Gastrocnemius medialis (tissue), 4 donors: Measurements from ENCODE around the gene RPL35. TPM values are rescaled to one million over a fixed set of nuclear protein-coding genes. Genes with fewer than 3 reads are reported as not detected.

Experiments
- ATAC-seq, 2 donors: fragments of 150-250 bp; one replicate each; pipeline ENCODE4 v1.9.1; 2016
- DNase-seq, 2 donors: peaks; one replicate each; pipeline ENCODE4 v3.0.0-alpha.2; 2019
- H3K27ac ChIP-seq, 4 donors: fragments of 200-600 bp; sonication (generic); 1 replicate in 1 of 4; 2 replicates in 3 of 4; pipeline ENCODE4 v1.5.1; 2016 to 2018; ENCODE audit warnings: mild to moderate bottlenecking in 2 of 4, moderate library complexity in 1 of 4
- H3K27me3 ChIP-seq, 3 donors: fragments of 200-600 bp; sonication (generic) in 2 of 3; 1 replicate in 1 of 3; 2 replicates in 2 of 3; pipeline versions ENCODE4 v1.5.1 to v1.6.0; 2016 to 2019; ENCODE audit warnings: mild to moderate bottlenecking in 1 of 3, moderate library complexity in 1 of 3
- H3K36me3 ChIP-seq, 2 donors: fragments of 200-600 bp; sonication (generic) in 1 of 2; one replicate each; pipeline ENCODE4 v1.5.1; 2017 to 2018
- H3K4me1 ChIP-seq, 2 donors: fragments of 200-600 bp; sonication (generic) in 1 of 2; one replicate each; pipeline ENCODE4 v1.5.1; 2016 to 2017; ENCODE audit warnings: mild to moderate bottlenecking in 2 of 2
- H3K4me3 ChIP-seq, 4 donors: fragments of 200-600 bp; sonication (generic) in 3 of 4; 1 replicate in 1 of 4; 2 replicates in 3 of 4; pipeline ENCODE4 v1.5.1; 2016 to 2019; ENCODE audit warnings: mild to moderate bottlenecking in 2 of 4
- H3K9me3 ChIP-seq, 3 donors: fragments of 200-600 bp; sonication (generic) in 2 of 3; 1 replicate in 1 of 3; 2 replicates in 2 of 3; pipeline ENCODE4 v1.5.1; 2016 to 2019
- POLR2A ChIP-seq, 2 donors: fragments of 450-650 bp; IDR thresholded peaks; one replicate each; pipeline ENCODE4 v1.6.1; 2017; ENCODE audit warnings: antibody characterized with exemption in 2 of 2, mild to moderate bottlenecking in 2 of 2, moderate library complexity in 2 of 2
- in situ Hi-C, 4 donors: fragments of 200-750 bp; cut with MboI; loops; one replicate each; pipeline versions ENCODE4 v1.15.0 to v1.8.0; 2017; ENCODE audit warnings: low sequenced_read_pairs in 4 of 4
- intact Hi-C: fragments of 100-400 bp; cut with DNase I; formaldehyde crosslinking; loops from one replicate; pipeline ENCODE4 v1.15.1; 2023; ENCODE audit warnings: low total_unique reads
- total RNA-seq, 4 donors: library from RNA; depleted of rRNA; stranded (reverse); fragments of >200 nt; gene quantifications; one replicate each; pipeline versions ENCODE4 v1.1.0 to v1.2.3, GENCODE V29; 2016
- TF ChIP-seq, protein P1 (sequence below), 5 experiments: fragments of 450-650 bp in 3 of 5; fragments of 200-600 bp in 2 of 5; sonication (generic) in 2 of 5; IDR thresholded peaks in 4 of 5; conservative IDR thresholded peaks in 1 of 5; 1 replicate in 4 of 5; 2 replicates in 1 of 5; pipeline ENCODE4 v1.5.1; 2016 to 2019; ENCODE audit warnings: antibody characterized with exemption in 5 of 5, mild to moderate bottlenecking in 3 of 5, moderate library complexity in 3 of 5

The RPL35 gene
- total RNA-seq, 4 donors from 2014 or later, result 2,099 to 2,608 (median 2,478) TPM

DNA sequence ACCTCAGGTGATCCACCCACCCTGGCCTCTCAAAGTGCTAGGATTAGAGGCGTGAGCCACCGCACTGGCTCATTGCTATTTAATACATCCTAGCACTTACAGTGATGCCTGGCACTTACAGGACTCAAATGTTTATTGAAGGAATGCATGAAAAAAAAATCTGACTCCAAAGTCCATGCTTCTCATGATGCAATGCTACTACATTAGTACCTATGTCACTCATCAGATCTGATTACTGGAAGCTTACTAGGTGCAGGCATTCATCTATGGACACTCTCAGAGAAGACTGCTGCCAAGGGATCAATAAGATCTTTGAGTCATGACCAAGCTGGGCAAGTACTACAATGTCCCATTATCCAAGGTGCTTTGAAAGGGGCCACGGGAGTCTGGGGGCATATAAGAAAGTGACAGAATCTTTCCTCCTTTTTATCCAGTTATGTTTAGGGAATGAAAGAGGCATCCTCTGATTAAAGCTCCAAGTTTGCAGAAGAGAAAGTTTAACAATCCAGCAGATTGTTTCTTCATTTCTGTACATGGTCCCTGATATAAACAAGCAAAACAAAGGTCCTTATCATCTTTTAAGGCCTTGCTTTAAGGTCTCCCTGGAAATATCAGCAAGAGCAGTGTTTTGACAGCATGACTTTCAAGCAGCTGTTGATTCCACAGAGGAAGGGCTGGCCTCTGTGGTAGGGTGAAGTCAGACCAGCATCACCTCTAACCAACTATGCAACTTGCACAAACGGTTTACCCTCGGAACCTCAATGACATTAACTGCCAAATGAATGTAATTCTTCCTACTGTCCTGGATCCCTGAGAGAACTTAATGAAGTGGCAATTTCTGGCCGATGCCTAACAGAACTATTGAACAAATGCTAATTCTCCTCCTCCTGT lies 36.1 kb upstream of the RPL35 start:
- ATAC-seq (no peak), DNase-seq (no peak)
- no peaks in the 10 kb centered on the region for H3K9me3 ChIP-seq
- H3K36me3 ChIP-seq, result peaks cover 0 to 55% of the 10 kb centered on the region in 2 donors
- in situ Hi-C loops, result no loop called here
- no peaks in the 10 kb centered on the region for H3K27me3 ChIP-seq
- no peak overlapping the region for H3K4me3 ChIP-seq
- no peak overlapping the region for H3K27ac ChIP-seq
- H3K4me1 ChIP-seq, result no peaks in the 10 kb centered on the region
- intact Hi-C loops, result no loop called here
- TF ChIP-seq, protein P1, sequence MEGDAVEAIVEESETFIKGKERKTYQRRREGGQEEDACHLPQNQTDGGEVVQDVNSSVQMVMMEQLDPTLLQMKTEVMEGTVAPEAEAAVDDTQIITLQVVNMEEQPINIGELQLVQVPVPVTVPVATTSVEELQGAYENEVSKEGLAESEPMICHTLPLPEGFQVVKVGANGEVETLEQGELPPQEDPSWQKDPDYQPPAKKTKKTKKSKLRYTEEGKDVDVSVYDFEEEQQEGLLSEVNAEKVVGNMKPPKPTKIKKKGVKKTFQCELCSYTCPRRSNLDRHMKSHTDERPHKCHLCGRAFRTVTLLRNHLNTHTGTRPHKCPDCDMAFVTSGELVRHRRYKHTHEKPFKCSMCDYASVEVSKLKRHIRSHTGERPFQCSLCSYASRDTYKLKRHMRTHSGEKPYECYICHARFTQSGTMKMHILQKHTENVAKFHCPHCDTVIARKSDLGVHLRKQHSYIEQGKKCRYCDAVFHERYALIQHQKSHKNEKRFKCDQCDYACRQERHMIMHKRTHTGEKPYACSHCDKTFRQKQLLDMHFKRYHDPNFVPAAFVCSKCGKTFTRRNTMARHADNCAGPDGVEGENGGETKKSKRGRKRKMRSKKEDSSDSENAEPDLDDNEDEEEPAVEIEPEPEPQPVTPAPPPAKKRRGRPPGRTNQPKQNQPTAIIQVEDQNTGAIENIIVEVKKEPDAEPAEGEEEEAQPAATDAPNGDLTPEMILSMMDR (IDR thresholded peaks at IDR 0.05 in 4 of 5, conservative IDR thresholded peaks at IDR 0.05 in 1 of 5), result no peak
- TF ChIP-seq POLR2A (IDR thresholded peaks at IDR 0.05), result no peak

DNA sequence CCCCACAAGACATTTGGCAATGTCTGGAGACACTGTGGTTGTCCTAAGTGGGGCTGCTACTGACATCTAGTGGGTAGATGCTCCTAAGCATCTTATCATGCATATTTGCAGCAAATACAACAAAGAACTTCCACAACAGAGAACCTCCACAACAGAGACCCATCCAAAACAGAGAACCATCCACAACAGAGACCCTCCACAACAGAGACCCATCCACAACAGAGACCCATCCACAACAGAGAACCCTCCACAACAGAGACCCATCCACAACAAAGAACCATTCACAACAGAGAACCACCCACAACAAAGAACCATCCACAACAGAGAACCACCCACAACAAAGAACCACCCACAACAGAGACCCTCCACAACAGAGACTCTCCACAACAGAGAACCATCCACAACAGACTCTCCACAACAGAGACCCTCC lies 33.0 kb upstream of the RPL35 start:
- no peak overlapping the region for H3K4me3 ChIP-seq
- H3K27me3 ChIP-seq, result no peaks in the 10 kb centered on the region
- DNase-seq, result no peak
- no peaks in the 10 kb centered on the region for H3K9me3 ChIP-seq
- in situ Hi-C loops, result no loop called here
- H3K36me3 ChIP-seq, result peaks cover 0 to 78% of the 10 kb centered on the region in 2 donors
- intact Hi-C loops, result no loop called here
- H3K4me1 ChIP-seq, result no peaks in the 10 kb centered on the region
- no peak overlapping the region for H3K27ac ChIP-seq
- no peak for TF ChIP-seq POLR2A (IDR thresholded peaks at IDR 0.05)
- TF ChIP-seq, protein P1 (IDR thresholded peaks at IDR 0.05 in 4 of 5, conservative IDR thresholded peaks at IDR 0.05 in 1 of 5), result peak in 1 of 5 experiments; percentile 38
- no peak for ATAC-seq

DNA sequence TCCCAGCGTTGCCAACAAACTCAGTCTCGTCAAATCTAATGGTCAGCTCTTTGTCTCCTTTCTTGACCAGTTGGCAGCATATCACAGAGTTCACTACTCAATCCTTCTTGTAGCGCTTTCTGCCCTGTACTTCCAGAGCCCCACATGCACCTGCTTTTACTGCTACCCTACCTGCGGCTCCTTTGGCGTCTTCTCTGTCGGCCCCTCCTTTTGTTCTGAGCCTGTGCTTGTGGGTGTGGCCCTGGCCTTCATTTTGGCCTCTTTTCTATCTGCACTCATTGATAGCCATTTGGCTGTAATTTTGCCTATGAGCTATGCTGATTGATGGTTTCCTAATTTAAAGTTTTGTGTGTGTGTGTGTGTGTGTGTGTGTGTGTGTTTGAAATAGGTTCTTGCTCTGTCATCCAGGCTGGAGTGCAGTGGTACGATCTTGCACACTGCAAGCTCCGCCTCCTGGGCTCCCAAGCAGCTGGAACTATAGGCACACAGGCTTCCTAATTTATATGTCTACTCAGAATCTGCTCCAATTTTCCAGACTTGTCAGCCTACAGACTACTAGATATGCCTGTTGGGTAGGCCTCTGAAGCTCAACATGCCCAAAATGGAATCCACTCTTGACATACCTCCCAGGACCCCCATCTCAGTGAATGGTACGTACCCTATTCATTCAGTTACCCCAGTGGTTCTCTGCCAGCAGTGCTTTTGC lies 32.4 kb upstream of the RPL35 start:
- Histone ChIP-seq H3K9me3 (no peaks in the 10 kb centered on the region), H3K27ac (no peak overlapping the region), H3K4me3 (no peak overlapping the region), H3K4me1 (no peaks in the 10 kb centered on the region), H3K27me3 (no peaks in the 10 kb centered on the region), H3K36me3 (peaks cover 0 to 78% of the 10 kb centered on the region in 2 donors)
- in situ Hi-C loops (no loop called here), intact Hi-C loops (no loop called here)
- TF ChIP-seq POLR2A (IDR thresholded peaks at IDR 0.05), result no peak
- TF ChIP-seq, protein P1 (IDR thresholded peaks at IDR 0.05 in 4 of 5, conservative IDR thresholded peaks at IDR 0.05 in 1 of 5), result no peak
- no peak for ATAC-seq
- DNase-seq, result no peak

DNA sequence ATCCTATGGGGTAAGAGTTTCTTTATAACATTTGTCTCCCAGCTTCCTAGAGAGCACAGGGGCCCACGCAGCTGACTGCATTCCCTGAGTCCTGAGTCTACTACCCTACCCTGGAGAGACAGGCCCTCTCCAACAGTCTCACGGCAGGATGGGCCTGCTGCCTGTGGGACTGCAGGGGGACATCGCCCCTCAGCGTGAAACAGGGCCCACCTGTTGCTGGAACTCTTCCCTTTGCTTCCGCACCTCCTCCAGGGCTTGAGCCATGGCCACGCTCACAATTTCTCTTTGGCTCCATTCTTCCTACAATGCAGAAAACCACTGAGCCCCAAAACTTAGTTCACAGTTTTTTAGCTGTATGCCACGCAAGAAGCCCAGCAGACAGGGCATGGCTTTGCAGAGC lies 28.4 kb upstream of the RPL35 start:
- no peaks in the 10 kb centered on the region for H3K27me3 ChIP-seq
- no peak overlapping the region for H3K4me3 ChIP-seq
- H3K4me1 ChIP-seq, result no peaks in the 10 kb centered on the region
- TF ChIP-seq POLR2A (IDR thresholded peaks at IDR 0.05), result no peak
- ATAC-seq (no peak), DNase-seq (no peak)
- H3K27ac ChIP-seq, result no peak overlapping the region
- no peaks in the 10 kb centered on the region for H3K9me3 ChIP-seq
- H3K36me3 ChIP-seq, result peaks cover 0 to 84% of the 10 kb centered on the region in 2 donors
- in situ Hi-C loops (no loop called here), intact Hi-C loops (no loop called here)

DNA sequence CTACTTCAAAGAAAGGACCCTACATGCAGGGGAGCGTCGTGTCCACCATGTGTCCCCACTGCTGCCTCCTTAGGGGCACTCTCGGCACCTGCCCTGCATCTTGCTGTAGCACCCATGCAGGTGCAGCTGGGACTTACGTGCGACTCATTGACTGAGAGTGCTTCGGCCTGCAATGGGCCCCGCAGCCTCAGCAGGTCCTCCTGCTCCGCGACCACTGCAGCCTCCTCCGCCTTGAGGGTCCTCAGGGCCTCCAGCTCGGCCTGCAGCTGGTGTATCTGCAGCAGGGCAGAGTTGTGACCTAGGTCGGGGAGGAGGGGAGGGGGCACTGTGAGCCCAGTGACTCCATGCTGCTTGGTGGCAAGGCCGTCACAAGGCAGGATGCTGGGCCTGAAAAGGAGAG lies 27.2 kb upstream of the RPL35 start:
- TF ChIP-seq POLR2A (IDR thresholded peaks at IDR 0.05), result no peak
- TF ChIP-seq, protein P1 (IDR thresholded peaks at IDR 0.05 in 4 of 5, conservative IDR thresholded peaks at IDR 0.05 in 1 of 5), result no peak
- Histone ChIP-seq H3K4me3 (no peak overlapping the region), H3K27me3 (no peaks in the 10 kb centered on the region), H3K36me3 (peaks cover 0 to 90% of the 10 kb centered on the region in 2 donors), H3K27ac (no peak overlapping the region), H3K4me1 (no peaks in the 10 kb centered on the region), H3K9me3 (no peaks in the 10 kb centered on the region)
- intact Hi-C loops (no loop called here), in situ Hi-C loops (no loop called here)
- ATAC-seq (no peak), DNase-seq (no peak)
